K562 (cell line): ENCODE results near the gene WARS2. TPM values are rescaled to one million over a fixed set of nuclear protein-coding genes. Genes with fewer than 3 reads are reported as not detected.

ENCODE experiments used
- ATAC-seq: fragments of 200-7000 bp; cut with Tn5 transposase; 3 replicates; pipeline ENCODE4 v1.9.1; 2020; ENCODE audit warnings: moderate library complexity
- BruUV-seq: library from RNA; stranded (reverse); fragments of 400-500 nt; replicated peaks from 2 replicates; lab custom pipeline; 2021; lab: Mats Ljungman, UMichigan
- CTCF ChIA-PET: fragments of 300-600 bp; formaldehyde crosslinking; extraction: SDS; loops from one replicate; lab custom pipeline; 2021; ENCODE audit warnings: low intra/inter-chr PET ratio; lab: Yijun Ruan, JAX
- POLR2A ChIA-PET: fragments of 300-600, 350-650 bp; sonication (Branson Sonifier 250); formaldehyde crosslinking; extraction: SDS; loops from one replicate; lab custom pipeline; 2021; ENCODE audit warnings: antibody characterized with exemption, inconsistent platforms; lab: Yijun Ruan, JAX
- DNase-seq, 4 experiments: peaks; one replicate each; pipeline versions ENCODE4 v3.0.0 to v3.0.0-alpha.2; 2011 to 2018; ENCODE audit warnings: low spot score in 3 of 4, mixed read lengths in 3 of 4; ENCODE audit errors: extremely low read depth in 1 of 4
- FAIRE-seq: peaks from 2 replicates; lab custom pipeline; 2011; peaks lifted over from hg19 to GRCh38; lab: Jason Lieb, UNC
- H2AFZ ChIP-seq: 2 replicates; pipeline ENCODE4 v1.6.0; 2011; ENCODE audit warnings: low read depth, low read length, control low read depth, inconsistent platforms
- H3K27ac ChIP-seq: fragments of 200-600 bp; 3 replicates; pipeline ENCODE4 v1.8.0; 2011; ENCODE audit warnings: low read depth, mild to moderate bottlenecking, control low read depth, inconsistent platforms, low read length, moderate library complexity, mixed read lengths; ENCODE audit errors: extremely low read depth
- H3K27me3 ChIP-seq, 2 experiments: fragments of 300-600 bp in 1 of 2; 2 replicates in 1 of 2; 3 replicates in 1 of 2; pipeline versions ENCODE4 v1.6.0 to v1.8.0; 2011; ENCODE audit warnings: inconsistent platforms in 2 of 2, low read length in 2 of 2, mild to moderate bottlenecking in 1 of 2, mixed read lengths in 1 of 2, moderate library complexity in 1 of 2; ENCODE audit not compliant: control insufficient read depth in 2 of 2, insufficient read depth in 2 of 2
- H3K36me3 ChIP-seq: fragments of 300-600 bp; 3 replicates; pipeline ENCODE4 v1.8.0; 2011; ENCODE audit warnings: mild to moderate bottlenecking, low read length, inconsistent platforms; ENCODE audit not compliant: control insufficient read depth, insufficient read depth
- H3K4me1 ChIP-seq, 2 experiments: fragments of 200-600 bp in 1 of 2; replicated peaks in 1 of 2; 2 replicates in 1 of 2; 3 replicates in 1 of 2; pipeline versions ENCODE4 v1.5.1 to v1.8.0; 2011; ENCODE audit warnings: inconsistent platforms in 2 of 2, low read length in 2 of 2, mild to moderate bottlenecking in 1 of 2, mixed read lengths in 1 of 2, moderate library complexity in 1 of 2; ENCODE audit not compliant: control insufficient read depth in 2 of 2, insufficient read depth in 2 of 2
- H3K4me2 ChIP-seq: 2 replicates; pipeline ENCODE4 v1.6.1; 2011; ENCODE audit warnings: low read length, control low read depth, inconsistent platforms, mixed read lengths; ENCODE audit not compliant: insufficient read depth
- H3K4me3 ChIP-seq: fragments of 200-600 bp; sonication (generic), shearing (Covaris generic); 2 replicates; pipeline ENCODE4 v1.5.1; 2016; ENCODE audit warnings: control low read depth, inconsistent platforms
- H3K79me2 ChIP-seq: fragments of 200-600 bp; 3 replicates; pipeline ENCODE4 v1.8.0; 2011; ENCODE audit warnings: low read length, inconsistent platforms; ENCODE audit not compliant: control insufficient read depth, insufficient read depth
- H3K9ac ChIP-seq, 2 experiments: 2 replicates each; pipeline versions ENCODE4 v1.6.0 to v1.6.1; 2011; ENCODE audit warnings: low read depth in 2 of 2, low read length in 2 of 2, control low read depth in 1 of 2, inconsistent platforms in 1 of 2, mild to moderate bottlenecking in 1 of 2, mixed read lengths in 1 of 2; ENCODE audit not compliant: insufficient read depth in 1 of 2
- H3K9me1 ChIP-seq: one replicate; pipeline ENCODE4 v1.6.0; 2011; ENCODE audit warnings: inconsistent platforms, mild to moderate bottlenecking, low read length, moderate library complexity; ENCODE audit not compliant: control insufficient read depth, insufficient read depth
- H3K9me3 ChIP-seq: replicated peaks from 2 replicates; pipeline ENCODE4 v1.5.1; 2011; ENCODE audit warnings: low read depth, low read length, inconsistent platforms; ENCODE audit not compliant: control insufficient read depth, insufficient read depth
- H4K20me1 ChIP-seq: replicated peaks from 2 replicates; pipeline ENCODE4 v1.6.1; 2011; ENCODE audit warnings: low read length, inconsistent platforms, mixed read lengths; ENCODE audit not compliant: control insufficient read depth, insufficient read depth
- ASH1L ChIP-seq: fragments of 450-650 bp; IDR thresholded peaks from 2 replicates; pipeline ENCODE4 v1.6.1; 2018; ENCODE audit warnings: borderline replicate concordance, mild to moderate bottlenecking, low read depth; ENCODE audit not compliant: partially characterized antibody
- HNRNPLL ChIP-seq: fragments of 200-400 bp; formaldehyde crosslinking; IDR thresholded peaks from 2 replicates; pipeline ENCODE4 v1.6.1; 2017; ENCODE audit warnings: low read length, low read depth, mild to moderate bottlenecking; ENCODE audit not compliant: poor library complexity, severe bottlenecking
- MCM2 ChIP-seq: fragments of 450-650 bp; IDR thresholded peaks from 2 replicates; pipeline ENCODE4 v1.6.1; 2017; ENCODE audit warnings: low read depth, mild to moderate bottlenecking
- REST ChIP-seq, 2 experiments: fragments of 450-650 bp; formaldehyde crosslinking in 1 of 2; IDR thresholded peaks; 2 replicates each; pipeline versions ENCODE4 v1.4.0 to v1.6.1; 2014 to 2020; ENCODE audit warnings: mild to moderate bottlenecking in 2 of 2, borderline replicate concordance in 1 of 2, low read depth in 1 of 2
- ZNF561 ChIP-seq: fragments of 450-650 bp; formaldehyde crosslinking; conservative IDR thresholded peaks from 2 replicates; pipeline ENCODE4 v1.4.0; 2020; ENCODE audit warnings: mild to moderate bottlenecking, moderate library complexity
- WGBS: fragments of 100-300 bp; shearing (Covaris generic); methylation state at CpG from one replicate; pipeline ENCODE4 v1.1.6; 2016; ENCODE audit warnings: low coverage, mixed read lengths; ENCODE audit not compliant: insufficient coverage; ENCODE audit errors: missing lambda C conversion rate; 5-methylcytosine and 5-hydroxymethylcytosine counted together
- in situ Hi-C: fragments of 300-500 bp; cut with MboI; formaldehyde crosslinking; loops from 4 replicates; pipeline ENCODE4 v1.15.0; 2018; ENCODE audit warnings: inconsistent platforms, mixed read lengths
- intact Hi-C: fragments of 100-400 bp; cut with micrococcal nuclease; formaldehyde crosslinking; loops from 2 replicates; pipeline ENCODE4 v1.14.2; 2022
- polyA plus RNA-seq, 8 experiments: library from polyadenylated mRNA; depleted of rRNA in 4 of 8; stranded (reverse) in 5 of 8; unstranded in 3 of 8; fragments of >200 nt; fragmentation: Nextera tagmentation in 2 of 8; fragmentation: Illumina TruSeq in 1 of 8; extraction: Ambion mirVana in 2 of 8; extraction: Trizol in 1 of 8; gene quantifications; 2 replicates each; pipeline versions ENCODE4 v1.2.1 to v1.2.3, GENCODE V29; 2011 to 2014; ENCODE audit warnings: inconsistent platforms in 1 of 8, missing spikeins in 1 of 8
- total RNA-seq, 7 experiments: library from RNA; depleted of rRNA in 6 of 7; stranded (reverse); fragments of >200 nt in 6 of 7; fragmentation: Illumina TruSeq in 2 of 7; extraction: Trizol in 2 of 7; gene quantifications; 2 replicates each; pipeline versions ENCODE4 v1.2.1 to v1.2.3, GENCODE V29; 2011 to 2021; ENCODE audit warnings: low replicate concordance in 1 of 7

WARS2 gene
- total and polyA plus RNA-seq, 9 of the 15 experiments (the other 6 are each of a cell fraction or from before 2014, with no cell fraction given) = 5.7 to 18.0 (median 16.9) TPM

GRCh38 chr1:119079881-119080280, 60.6 kb downstream of the WARS2 start:
- 53% methylated on average over 1 of the region's 1 CpG for WGBS
- no peak for ATAC-seq

More at GRCh38 chr1:119079881-119080280, 60.6 kb downstream of the WARS2 start:
- H3K4me3 ChIP-seq = no peak overlapping the region
- no peaks in the 10 kb centered on the region for H3K36me3 ChIP-seq
- no peak for FAIRE-seq
- BruUV-seq = no TSS peak
- CTCF ChIA-PET = no interaction called here
- H3K79me2 ChIP-seq = no peaks in the 10 kb centered on the region
- in situ Hi-C loops (no loop called here), intact Hi-C loops (loop anchor here (10.0 kb wide), 1 partner anchor 65 kb away; the partner anchor contains the start of gene WARS2)
- POLR2A ChIA-PET = interaction anchor here (0.7 kb wide), 2 partner anchors 26 to 39 kb away, joined by 3 read pairs; no protein-coding TSS in a partner anchor
- no peak overlapping the region for H3K9ac ChIP-seq
- TF ChIP-seq REST (IDR thresholded peaks at IDR 0.05; ENCODE audit: borderline replicate concordance) (no peak), REST (CRISPR knock-in tag; IDR thresholded peaks at IDR 0.05; ENCODE audit: low read depth) (no peak), ZNF561 (CRISPR knock-in tag) (no peak), ASH1L (no peak), MCM2 (no peak), HNRNPLL (no peak)
- no peak overlapping the region for H2AFZ ChIP-seq
- no peaks in the 10 kb centered on the region for H3K4me1 ChIP-seq
- DNase-seq = no peak
- H3K9me1 ChIP-seq = no peaks in the 10 kb centered on the region
- no peaks in the 10 kb centered on the region for H4K20me1 ChIP-seq
- H3K9me3 ChIP-seq = no peaks in the 10 kb centered on the region
- no peak overlapping the region for H3K27ac ChIP-seq
- H3K27me3 ChIP-seq = no peaks in the 10 kb centered on the region
- H3K4me2 ChIP-seq = no peak overlapping the region
